Stimulated activated CD8-positive, alpha-beta memory T cell treated with anti-CD3 and anti-CD28 coated beads, Interleukin-2, amount 100 ng/mL, for 48 hours (primary cell): ENCODE results near the gene MEP1B.

ENCODE experiments used
- DNase-seq, 2 donors: peaks; one replicate each; pipeline ENCODE4 v3.0.0-alpha.2; 2020; ENCODE audit warnings: low read depth in 2 of 2

The MEP1B gene

DNA sequence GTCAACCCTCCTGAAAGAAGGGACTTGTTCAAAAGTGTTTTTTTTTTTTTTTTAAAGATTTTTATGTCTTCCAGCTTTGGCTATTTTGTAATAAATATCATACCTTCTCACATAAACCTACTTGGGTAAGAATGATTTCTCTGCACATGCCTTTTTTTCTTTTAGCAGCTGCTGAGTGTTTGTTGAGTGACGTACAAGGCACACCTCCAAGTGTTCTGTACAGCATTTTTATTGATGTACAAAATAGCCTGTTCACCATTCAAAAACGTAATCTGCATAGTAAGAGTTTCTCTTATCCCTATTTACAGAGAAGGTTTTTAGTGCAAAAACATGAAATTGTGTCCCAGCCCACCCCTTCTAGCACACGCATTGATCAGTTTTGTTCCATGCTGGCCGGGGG is 77.6 kb downstream of the MEP1B start:
- no peak for DNase-seq
